GM21737 (cell line): Measurements from ENCODE around the gene ADH4.
"Not testable (repeated sequence)": the region's sequence is repeated elsewhere in the genome, so short reads cannot be mapped to it uniquely, and the experiment has no call there.

Experiments used
- ATAC-seq: cut with Tn5 transposase; IDR thresholded peaks from one replicate; pipeline ENCODE4 v1.9.1; 2021; ENCODE audit warnings: mild to moderate bottlenecking, moderate library complexity; ENCODE audit not compliant: unreplicated experiment

Gene ADH4

DNA sequence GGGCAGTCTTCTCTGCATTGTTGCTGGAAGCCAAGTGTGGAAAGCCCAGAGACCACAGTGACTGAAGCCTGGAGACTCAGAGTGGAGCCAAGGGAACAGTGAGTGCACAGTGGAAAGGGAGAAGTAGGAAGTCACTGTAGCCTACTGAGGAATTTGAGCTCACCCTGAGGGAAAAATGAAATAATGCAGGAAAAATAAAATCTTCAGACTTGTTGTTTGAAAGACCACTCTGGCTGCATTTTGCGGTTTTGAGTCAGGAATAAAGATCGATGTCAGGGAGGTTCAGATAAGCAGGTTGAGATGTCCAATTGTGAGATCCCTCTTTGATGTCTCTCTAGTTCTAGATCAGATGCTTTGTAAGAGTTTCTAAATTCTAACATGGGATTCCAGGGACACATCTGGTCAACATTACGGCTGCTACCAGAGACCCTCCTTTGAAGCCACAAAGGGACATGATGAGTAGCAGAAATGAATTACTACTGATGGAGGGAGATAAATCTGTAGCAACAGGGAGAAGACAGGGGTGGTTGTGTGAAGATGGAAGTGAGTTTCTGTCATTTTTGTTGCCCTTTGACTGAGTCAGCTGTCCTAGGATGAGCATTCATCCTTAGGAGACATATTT, 8.4 kb downstream of the ADH4 start:
- ATAC-seq = no peak

GRCh38 chr4:99134586-99134985, 9.5 kb downstream of the ADH4 start:
- ATAC-seq = no peak

- no peak for ATAC-seq
Observed at GRCh38 chr4:99131378-99131777, 12.7 kb downstream of the ADH4 start.

DNA sequence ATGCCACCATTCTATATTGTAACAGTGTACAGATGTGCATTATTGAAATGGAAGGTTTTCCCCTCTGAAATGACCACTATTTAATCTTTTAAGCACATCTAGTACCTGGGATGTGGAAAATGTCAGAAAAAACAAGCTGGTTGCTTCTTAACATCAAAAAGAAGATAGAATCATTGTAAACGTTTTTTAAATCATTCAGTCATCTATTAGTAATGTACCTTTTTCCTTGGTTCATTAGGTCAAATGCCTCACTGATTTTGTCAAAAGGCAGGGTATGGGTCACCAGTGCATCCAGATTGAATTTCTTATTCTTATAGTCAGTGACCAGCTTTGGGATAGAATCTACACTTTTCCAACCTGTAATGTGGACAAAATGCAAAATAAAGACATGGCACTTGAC, 17.7 kb downstream of the ADH4 start:
- no peak for ATAC-seq

DNA sequence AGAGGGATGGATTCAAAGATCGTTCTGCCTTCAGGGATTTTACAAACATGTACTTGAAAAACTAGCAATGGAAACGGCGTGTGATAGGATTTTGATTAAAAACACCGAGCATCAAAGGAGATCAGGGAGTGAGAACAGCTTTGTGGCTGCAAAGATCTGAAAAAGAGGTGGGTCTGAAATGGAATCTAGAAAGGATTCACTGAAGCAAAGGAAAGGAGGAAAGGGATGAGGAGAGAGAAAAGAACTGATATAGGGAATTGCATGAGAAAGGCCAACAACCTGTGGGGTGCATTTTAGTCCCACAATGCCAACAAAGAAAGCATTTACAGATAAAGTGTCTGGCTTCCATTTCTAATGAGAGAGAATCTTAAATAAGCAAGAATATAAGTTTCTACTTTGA, 23.1 kb downstream of the ADH4 start:
- no peak for ATAC-seq

DNA sequence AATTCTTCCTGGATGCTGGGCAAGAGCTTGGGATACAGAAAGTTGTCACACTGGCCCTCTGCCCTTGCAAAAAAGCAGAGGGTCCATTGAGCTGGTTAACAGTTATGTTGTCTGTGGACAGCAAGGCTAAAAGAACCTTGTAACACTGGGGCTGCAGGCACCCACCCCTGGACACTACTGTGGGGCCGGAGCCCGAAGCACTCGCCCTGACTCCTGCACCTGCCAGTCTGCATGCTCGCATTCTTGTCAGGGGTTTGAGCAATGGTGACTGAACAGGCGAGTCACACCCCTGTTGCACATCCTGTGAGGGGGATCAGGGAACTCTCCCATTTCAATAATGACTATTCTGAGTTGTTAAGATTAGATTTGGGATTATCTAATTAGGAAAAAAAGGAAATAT, 23.6 kb downstream of the ADH4 start:
- no peak for ATAC-seq

- no peak for ATAC-seq
Observed at GRCh38 chr4:99117876-99118693, 26.0 kb downstream of the ADH4 start.

- ATAC-seq = not testable (repeated sequence)
Observed at GRCh38 chr4:99117122-99117841, 26.8 kb downstream of the ADH4 start.

GRCh38 chr4:99109286-99109685, 34.8 kb downstream of the ADH4 start:
- not testable (repeated sequence) for ATAC-seq

GRCh38 chr4:99104153-99104552, 39.9 kb downstream of the ADH4 start:
- no peak for ATAC-seq

DNA sequence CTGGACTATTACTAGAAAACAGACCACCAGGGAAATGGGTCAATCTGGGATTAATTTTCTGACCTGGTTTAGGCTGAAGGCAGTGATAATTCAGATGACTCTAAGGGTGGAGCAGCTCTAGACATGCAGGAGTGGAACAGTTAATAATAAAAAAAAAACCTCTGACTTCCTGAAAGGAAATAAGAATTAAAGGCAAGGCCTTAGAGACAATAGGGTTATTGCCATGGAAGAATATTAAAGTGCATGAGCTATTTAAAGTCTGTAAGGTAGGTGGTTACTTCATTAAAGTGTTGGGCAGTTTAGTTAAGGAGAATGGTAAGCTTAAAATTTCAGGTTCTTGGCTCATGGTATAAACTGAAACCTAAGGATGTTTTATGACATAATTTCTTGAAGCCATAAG, 40.9 kb downstream of the ADH4 start:
- ATAC-seq = no peak

DNA sequence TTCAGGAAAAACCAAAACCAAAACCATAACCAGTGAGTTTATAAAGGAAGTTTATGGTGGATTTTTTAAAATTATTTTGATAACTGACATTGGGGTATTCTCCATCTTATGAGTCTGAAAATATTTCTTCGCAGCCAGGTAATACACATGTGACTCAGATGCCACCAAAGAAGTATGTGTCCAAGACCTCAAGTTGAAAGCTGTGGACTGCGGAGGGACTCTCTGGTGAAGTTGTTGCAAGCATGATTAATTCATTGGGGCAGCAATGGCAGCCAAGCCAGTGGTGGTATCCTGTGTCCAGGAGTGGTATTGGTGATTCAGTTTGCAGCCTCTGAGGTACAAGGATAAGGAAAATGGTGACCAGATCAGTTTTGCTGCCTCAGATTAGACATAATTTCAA, 41.5 kb downstream of the ADH4 start:
- ATAC-seq = no peak

- ATAC-seq = no peak
Observed at GRCh38 chr4:99100876-99101275, 43.2 kb downstream of the ADH4 start.

DNA sequence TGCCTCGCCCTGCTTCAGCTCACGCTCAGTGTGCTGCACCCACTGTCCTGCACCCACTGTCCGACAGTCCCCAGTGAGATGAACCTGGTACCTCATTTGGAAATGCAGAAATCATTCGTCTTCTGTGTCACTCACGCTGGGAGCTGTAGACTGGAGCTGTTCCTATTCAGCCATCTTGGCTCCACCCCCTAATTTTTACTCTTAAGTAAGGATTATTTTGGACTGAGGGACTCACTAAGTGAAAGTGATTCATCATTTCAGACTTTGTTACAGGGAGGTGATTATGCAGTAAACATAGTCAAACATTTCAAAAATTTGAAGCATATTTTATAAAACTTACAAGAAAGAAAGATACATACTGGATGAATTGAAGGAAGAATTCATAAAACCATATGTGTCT, 44.3 kb downstream of the ADH4 start:
- not testable (repeated sequence) for ATAC-seq

DNA sequence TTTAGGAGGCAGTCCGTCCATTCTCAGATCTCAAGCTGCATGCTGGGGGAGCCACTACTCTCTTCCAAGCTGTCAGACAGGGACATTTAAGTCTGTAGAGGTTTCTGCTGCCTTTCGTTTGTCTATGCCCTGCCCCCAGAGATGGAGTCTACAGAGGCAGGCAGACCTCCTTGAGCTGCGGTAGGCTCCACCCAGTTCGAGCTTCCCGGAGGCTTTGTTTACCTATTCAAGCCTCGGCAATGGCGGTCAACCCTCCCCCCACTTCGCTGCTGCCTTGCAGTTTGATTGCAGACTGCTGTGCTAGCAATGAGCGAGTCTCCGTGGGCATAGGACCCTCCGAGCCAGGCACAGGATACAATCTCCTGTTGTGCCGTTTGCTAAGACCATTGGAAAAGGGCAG, 44.8 kb downstream of the ADH4 start:
- no peak for ATAC-seq

DNA sequence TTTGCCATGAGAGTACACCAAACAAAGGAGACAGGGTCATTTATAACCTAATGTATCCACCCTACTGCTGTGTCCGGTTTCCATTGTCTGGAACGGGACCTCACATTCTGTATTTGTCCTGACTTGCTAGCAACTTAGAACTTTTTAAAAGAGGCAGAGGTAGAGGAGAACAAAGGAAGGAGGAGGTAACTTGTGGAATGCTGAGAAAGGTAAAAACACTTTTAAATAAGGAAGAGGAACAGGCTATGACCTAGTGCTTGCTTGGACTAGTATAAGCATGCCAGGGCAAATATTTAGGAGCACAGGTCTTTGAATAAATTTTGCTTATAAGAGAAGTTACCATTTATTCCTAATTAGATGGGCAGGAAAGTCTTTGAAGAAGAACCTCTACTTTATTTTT, 52.3 kb downstream of the ADH4 start:
- not testable (repeated sequence) for ATAC-seq

GRCh38 chr4:99091216-99091575, 52.9 kb downstream of the ADH4 start:
- ATAC-seq = no peak

DNA sequence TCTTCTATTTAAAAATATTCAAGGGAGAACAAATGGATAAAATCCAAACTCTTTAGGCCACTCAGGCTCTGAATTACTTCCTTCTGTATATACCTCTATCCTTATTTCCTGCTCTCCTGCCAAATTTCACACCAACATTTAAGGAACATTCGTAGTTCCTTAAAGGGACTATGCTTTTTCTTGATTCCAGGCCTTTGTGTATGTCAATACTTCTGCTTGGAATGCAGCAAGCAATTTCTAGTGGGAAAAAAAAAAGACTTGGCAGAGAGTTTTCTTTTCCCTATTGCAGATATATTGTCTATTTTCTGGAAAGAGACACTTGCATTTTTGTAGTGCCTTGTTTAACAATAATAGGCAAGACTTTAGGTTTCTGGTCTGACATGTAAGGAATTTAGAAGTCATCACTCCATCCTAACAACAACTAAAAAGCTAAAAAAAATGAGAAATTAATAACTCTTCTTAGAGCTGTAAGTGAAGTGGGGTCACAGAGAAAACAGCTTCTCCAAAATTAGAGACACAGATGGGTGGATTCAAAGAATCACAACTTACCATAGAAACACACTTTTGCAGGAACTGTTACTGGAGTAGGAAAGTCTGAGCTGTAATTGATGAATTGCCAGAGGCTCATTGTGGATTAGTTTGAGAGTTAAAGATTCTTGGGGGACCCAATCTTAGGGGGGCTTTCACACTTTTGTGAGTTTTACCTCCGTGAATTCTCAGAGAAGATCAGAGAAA, 53.4 kb downstream of the ADH4 start:
- no peak for ATAC-seq

DNA sequence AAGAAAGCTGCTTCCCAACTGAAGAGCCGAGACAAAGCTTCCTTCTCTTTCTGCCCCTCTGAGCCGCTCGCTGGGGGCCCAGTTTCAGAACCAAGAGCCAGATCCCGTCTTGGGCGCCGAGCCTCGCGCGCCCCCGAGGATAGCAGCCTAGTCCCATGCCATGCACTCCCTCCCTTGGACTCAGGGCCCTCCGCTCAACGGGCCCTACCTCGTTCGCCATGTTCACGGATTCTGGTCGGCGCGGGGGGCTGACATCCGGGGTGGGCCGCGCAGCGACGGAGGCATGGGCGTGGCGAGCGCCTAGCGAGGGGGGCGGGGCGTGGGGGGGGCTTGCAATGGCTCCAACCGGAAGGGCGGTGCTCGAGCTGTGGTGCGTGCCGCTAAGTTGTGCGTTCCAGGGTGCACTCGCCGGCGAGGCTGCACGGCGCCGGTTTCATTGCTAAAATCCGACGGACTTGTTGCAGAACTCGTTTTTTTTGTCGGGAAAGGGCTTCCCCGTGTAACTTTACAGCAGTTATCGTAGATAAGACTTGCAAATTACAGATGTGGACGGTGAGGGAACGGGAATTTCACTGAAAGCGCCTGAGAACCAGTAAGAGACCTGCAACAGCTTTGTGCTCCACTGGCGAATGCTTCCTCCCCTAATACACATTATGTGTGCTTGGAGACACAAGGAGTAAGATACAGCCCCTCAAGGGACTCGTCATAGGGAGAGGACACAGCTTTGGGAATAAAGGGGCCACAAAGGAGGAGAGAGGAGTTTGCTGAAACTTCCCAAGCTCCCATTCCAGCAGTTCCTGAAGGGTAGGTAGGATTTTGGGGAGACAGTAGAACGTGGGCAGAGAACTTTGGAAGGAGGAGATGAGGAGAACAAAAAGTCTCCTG, 55.4 kb downstream of the ADH4 start, which contains the start of gene ADH5:
ADH5 (minus strand) TSS at position 308 of the 885 bp plus-strand sequence; CDS start at position 220, 88 bp downstream.
- ATAC-seq = peak; percentile 95

GRCh38 chr4:99088023-99088449, 56.1 kb downstream of the ADH4 start:
- peak; percentile 22 for ATAC-seq
